DND-41 (cell line): ENCODE results near the gene AGAP1.

Experiments used
- ATAC-seq: fragments of 200-7000 bp; cut with Tn5 transposase; 3 replicates; pipeline ENCODE4 v1.9.1; 2021; ENCODE audit warnings: low read depth; ENCODE audit not compliant: insufficient read depth
- DNase-seq: peaks from one replicate; pipeline ENCODE4 v3.0.0-alpha.2; 2020
- H2AFZ ChIP-seq: 2 replicates; pipeline ENCODE4 v1.6.0; 2012; ENCODE audit warnings: low read depth, low read length
- H3K27ac ChIP-seq: 2 replicates; pipeline ENCODE4 v1.5.1; 2012; ENCODE audit warnings: low read length, inconsistent platforms
- H3K27me3 ChIP-seq: fragments of 200-600 bp; sonication (generic); 2 replicates; pipeline ENCODE4 v1.6.0; 2012; ENCODE audit warnings: low read length, mild to moderate bottlenecking, inconsistent platforms; ENCODE audit not compliant: insufficient read depth, poor library complexity
- H3K36me3 ChIP-seq: 2 replicates; pipeline ENCODE4 v1.5.1; 2012; ENCODE audit warnings: low read length, inconsistent platforms; ENCODE audit not compliant: insufficient read depth
- H3K4me1 ChIP-seq: 2 replicates; pipeline ENCODE4 v1.5.1; 2012; ENCODE audit warnings: mild to moderate bottlenecking, low read length; ENCODE audit not compliant: insufficient read depth
- H3K4me2 ChIP-seq: 2 replicates; pipeline ENCODE4 v1.6.0; 2012; ENCODE audit warnings: mild to moderate bottlenecking, moderate library complexity, low read length, inconsistent platforms; ENCODE audit not compliant: insufficient read depth
- H3K4me3 ChIP-seq, 2 experiments: fragments of 200-600 bp in 1 of 2; shearing (Covaris generic) in 1 of 2; 2 replicates each; pipeline ENCODE4 v1.5.1; 2012 to 2016; ENCODE audit warnings: inconsistent platforms in 2 of 2, low read length in 2 of 2, mild to moderate bottlenecking in 2 of 2, low read depth in 1 of 2, moderate library complexity in 1 of 2
- H3K79me2 ChIP-seq: 2 replicates; pipeline ENCODE4 v1.6.0; 2012; ENCODE audit warnings: low read length, inconsistent platforms; ENCODE audit not compliant: insufficient read depth
- H3K9ac ChIP-seq: 2 replicates; pipeline ENCODE4 v1.6.0; 2012; ENCODE audit warnings: low read depth, mild to moderate bottlenecking, inconsistent platforms, low read length, moderate library complexity
- H3K9me3 ChIP-seq: 2 replicates; pipeline ENCODE4 v1.5.1; 2012; ENCODE audit warnings: low read length, moderate library complexity, mild to moderate bottlenecking, inconsistent platforms; ENCODE audit not compliant: insufficient read depth, severe bottlenecking
- H4K20me1 ChIP-seq: 2 replicates; pipeline ENCODE4 v1.6.0; 2012; ENCODE audit warnings: low read length; ENCODE audit not compliant: insufficient read depth
- EZH2 ChIP-seq: IDR thresholded peaks from 3 replicates; pipeline ENCODE4 v1.6.1; 2012; ENCODE audit warnings: borderline replicate concordance, low read depth, mild to moderate bottlenecking, moderate library complexity, low read length, inconsistent platforms; ENCODE audit not compliant: severe bottlenecking
- TF ChIP-seq, protein P1 (sequence below): IDR thresholded peaks from 2 replicates; pipeline ENCODE4 v1.5.1; 2012; ENCODE audit warnings: borderline replicate concordance, low read length, moderate library complexity, mild to moderate bottlenecking; ENCODE audit not compliant: poor library complexity, severe bottlenecking; ENCODE audit errors: extremely low read depth

The AGAP1 gene

DNA sequence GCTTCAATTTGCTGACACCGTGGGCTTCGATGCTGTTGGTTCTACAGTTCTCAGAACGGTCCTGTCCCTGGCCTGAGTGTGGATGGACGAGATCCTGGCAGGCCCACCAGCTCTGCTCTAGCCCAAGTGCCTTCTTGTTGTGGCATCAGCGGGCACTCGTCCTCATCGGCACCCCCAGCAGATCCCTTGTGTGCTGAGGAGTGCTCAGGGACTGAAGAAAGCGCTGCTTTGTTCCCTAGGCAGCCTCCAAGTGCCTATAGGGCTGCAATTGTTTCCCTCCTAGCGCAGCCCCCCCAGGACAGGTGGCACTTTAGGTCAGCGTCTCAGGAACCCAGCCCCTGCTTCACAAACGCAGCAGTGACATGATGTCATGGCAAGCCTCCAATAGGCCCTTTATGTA, 217.7 kb downstream of the AGAP1 start:
- H3K79me2 ChIP-seq: peaks cover 2% of the 10 kb centered on the region; the same call in 1 of the 2 replicates
- no peak for DNase-seq
- no peak overlapping the region for H3K27ac ChIP-seq

DNA sequence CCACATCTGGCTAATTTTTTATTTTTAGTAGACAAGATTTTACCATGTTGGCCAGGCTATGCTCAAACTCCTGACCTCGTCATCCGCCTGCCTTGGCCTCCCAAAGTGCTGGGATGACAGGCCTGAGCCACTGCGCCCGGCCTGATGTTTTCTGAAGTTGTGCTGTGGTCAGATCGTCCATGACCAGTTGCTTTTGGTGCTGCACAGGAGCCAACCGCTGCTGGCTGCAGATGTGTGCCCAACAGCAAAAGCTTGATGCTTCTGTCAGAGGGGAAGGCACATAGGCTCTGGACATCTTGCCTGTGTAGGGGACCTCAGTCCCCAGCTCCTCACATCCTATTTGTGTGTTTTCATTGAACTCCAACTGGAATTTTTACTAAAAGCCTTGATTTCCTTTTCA, 218.3 kb downstream of the AGAP1 start:
- TF ChIP-seq EZH2: no peak
- TF ChIP-seq, protein P1, sequence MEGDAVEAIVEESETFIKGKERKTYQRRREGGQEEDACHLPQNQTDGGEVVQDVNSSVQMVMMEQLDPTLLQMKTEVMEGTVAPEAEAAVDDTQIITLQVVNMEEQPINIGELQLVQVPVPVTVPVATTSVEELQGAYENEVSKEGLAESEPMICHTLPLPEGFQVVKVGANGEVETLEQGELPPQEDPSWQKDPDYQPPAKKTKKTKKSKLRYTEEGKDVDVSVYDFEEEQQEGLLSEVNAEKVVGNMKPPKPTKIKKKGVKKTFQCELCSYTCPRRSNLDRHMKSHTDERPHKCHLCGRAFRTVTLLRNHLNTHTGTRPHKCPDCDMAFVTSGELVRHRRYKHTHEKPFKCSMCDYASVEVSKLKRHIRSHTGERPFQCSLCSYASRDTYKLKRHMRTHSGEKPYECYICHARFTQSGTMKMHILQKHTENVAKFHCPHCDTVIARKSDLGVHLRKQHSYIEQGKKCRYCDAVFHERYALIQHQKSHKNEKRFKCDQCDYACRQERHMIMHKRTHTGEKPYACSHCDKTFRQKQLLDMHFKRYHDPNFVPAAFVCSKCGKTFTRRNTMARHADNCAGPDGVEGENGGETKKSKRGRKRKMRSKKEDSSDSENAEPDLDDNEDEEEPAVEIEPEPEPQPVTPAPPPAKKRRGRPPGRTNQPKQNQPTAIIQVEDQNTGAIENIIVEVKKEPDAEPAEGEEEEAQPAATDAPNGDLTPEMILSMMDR: no peak
- H3K4me1 ChIP-seq: no peaks in the 10 kb centered on the region
- H2AFZ ChIP-seq: no peak overlapping the region
- H3K9ac ChIP-seq: no peak overlapping the region
- peaks cover 13% of the 10 kb centered on the region for H4K20me1 ChIP-seq
- DNase-seq (no peak), ATAC-seq (no peak)
- no peak overlapping the region for H3K4me2 ChIP-seq
- H3K4me3 ChIP-seq: no peak overlapping the region
- peaks cover 2% of the 10 kb centered on the region; the same call in 1 of the 2 replicates for H3K79me2 ChIP-seq
- H3K27ac ChIP-seq: no peak overlapping the region
- H3K9me3 ChIP-seq: no peaks in the 10 kb centered on the region
- peaks cover 12% of the 10 kb centered on the region; the same call in 1 of the 2 replicates for H3K36me3 ChIP-seq
- H3K27me3 ChIP-seq: no peaks in the 10 kb centered on the region

More for the DNA sequence above, 217.7 kb downstream of the AGAP1 start:
- no peak overlapping the region for H3K4me3 ChIP-seq
- no peak for ATAC-seq
- TF ChIP-seq, protein P1: no peak
- H3K9me3 ChIP-seq: no peaks in the 10 kb centered on the region
- H3K4me2 ChIP-seq: no peak overlapping the region
- H3K27me3 ChIP-seq: no peaks in the 10 kb centered on the region
- H3K4me1 ChIP-seq: no peaks in the 10 kb centered on the region
- H4K20me1 ChIP-seq: peaks cover 11% of the 10 kb centered on the region
- no peak overlapping the region for H3K9ac ChIP-seq
- peaks cover 12% of the 10 kb centered on the region; the same call in 1 of the 2 replicates for H3K36me3 ChIP-seq
- H2AFZ ChIP-seq: no peak overlapping the region

DNA sequence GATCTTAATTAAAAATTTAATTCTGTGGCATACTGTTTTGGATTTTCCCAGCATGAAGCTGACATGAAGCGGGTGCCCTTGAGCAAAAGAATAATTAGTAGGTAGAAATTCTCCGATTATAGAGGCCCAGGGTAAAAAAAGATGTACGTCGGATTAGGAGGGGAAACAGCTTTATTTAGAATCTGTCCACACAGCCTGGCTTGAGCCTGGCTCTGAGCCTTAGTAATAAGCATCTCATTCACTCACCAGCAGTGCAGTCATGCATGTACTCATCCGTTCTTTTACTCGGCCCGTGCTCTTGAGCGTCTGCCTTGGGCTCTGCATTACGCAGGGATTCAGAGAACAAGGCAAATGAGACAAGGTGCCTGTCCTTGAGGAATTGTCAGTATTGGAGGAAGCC, 219.3 kb downstream of the AGAP1 start:
- TF ChIP-seq, protein P1: no peak
- no peak for TF ChIP-seq EZH2
- Histone ChIP-seq H3K4me3 (no peak overlapping the region), H2AFZ (no peak overlapping the region), H3K9ac (no peak overlapping the region), H3K4me1 (no peaks in the 10 kb centered on the region), H3K36me3 (peaks cover 12% of the 10 kb centered on the region; the same call in 1 of the 2 replicates), H3K79me2 (no peaks in the 10 kb centered on the region), H3K27ac (no peak overlapping the region), H4K20me1 (peaks cover 5% of the 10 kb centered on the region; the same call in 1 of the 2 replicates), H3K4me2 (no peak overlapping the region), H3K27me3 (no peaks in the 10 kb centered on the region), H3K9me3 (no peaks in the 10 kb centered on the region)
- no peak for DNase-seq
- ATAC-seq: no peak

DNA sequence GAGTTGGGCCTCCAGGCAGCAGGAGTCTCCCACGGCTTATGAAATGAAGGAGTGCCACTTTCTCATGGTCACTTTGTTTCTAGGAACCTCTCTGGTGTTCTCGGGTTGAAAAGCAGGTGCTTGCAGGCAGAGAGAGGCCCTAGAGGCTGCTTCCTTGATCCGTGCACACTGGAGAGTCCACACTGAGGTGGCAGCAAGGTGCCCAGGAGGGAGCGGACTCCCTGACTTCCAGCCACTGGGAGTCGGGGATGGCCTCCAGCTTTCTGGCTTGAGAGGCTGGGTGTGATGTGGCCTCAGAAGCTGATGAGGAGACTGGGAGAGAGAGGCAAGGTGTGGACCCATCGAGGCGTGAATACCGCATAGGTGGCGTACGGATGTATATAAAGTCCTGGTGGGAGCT, 221.8 kb downstream of the AGAP1 start:
- Histone ChIP-seq H3K36me3 (0 out of 2 replicates have a peak, but pooled peaks cover 16% of the 10 kb centered on the region), H3K4me2 (no peak overlapping the region), H3K4me1 (no peaks in the 10 kb centered on the region), H3K4me3 (no peak overlapping the region), H3K9ac (no peak overlapping the region), H2AFZ (no peak overlapping the region), H3K79me2 (no peaks in the 10 kb centered on the region), H3K27ac (no peak overlapping the region), H3K27me3 (no peaks in the 10 kb centered on the region), H4K20me1 (peaks cover 5% of the 10 kb centered on the region), H3K9me3 (no peaks in the 10 kb centered on the region)
- DNase-seq (no peak), ATAC-seq (no peak)
- TF ChIP-seq, protein P1: no peak
- TF ChIP-seq EZH2: no peak
